ENCODE results near the gene RPN1.

DNA sequence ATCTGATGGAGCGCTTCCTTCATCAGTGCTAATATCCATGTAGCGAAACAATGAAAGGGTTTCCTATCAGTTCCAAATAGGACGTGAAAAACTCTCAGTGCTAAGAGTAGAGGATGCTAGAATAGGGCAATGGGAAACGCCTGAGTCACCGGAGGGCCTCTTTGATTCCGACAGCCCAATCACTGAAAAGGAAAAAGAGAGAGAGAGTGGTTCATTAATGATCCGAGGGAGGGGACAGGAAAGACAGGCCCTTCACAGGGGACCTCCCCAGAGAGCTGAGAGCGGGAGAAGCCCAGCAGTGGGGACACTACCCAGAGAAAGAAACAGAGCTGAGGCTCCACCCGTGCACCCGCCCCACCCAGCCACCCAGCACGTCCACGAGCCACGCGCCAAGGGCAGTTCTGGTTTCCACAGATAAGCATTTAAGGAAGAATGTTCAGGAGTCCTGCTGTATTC is 76.9 kb downstream of the RPN1 start:
- TF ChIP-seq, protein P1, sequence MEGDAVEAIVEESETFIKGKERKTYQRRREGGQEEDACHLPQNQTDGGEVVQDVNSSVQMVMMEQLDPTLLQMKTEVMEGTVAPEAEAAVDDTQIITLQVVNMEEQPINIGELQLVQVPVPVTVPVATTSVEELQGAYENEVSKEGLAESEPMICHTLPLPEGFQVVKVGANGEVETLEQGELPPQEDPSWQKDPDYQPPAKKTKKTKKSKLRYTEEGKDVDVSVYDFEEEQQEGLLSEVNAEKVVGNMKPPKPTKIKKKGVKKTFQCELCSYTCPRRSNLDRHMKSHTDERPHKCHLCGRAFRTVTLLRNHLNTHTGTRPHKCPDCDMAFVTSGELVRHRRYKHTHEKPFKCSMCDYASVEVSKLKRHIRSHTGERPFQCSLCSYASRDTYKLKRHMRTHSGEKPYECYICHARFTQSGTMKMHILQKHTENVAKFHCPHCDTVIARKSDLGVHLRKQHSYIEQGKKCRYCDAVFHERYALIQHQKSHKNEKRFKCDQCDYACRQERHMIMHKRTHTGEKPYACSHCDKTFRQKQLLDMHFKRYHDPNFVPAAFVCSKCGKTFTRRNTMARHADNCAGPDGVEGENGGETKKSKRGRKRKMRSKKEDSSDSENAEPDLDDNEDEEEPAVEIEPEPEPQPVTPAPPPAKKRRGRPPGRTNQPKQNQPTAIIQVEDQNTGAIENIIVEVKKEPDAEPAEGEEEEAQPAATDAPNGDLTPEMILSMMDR (conservative IDR thresholded peaks at IDR 0.05) = no peak
- TF ChIP-seq EZH2 (IDR thresholded peaks at IDR 0.05; ENCODE audit: low read depth) = no peak
